NCI-H2171 (cell line): Measurements from ENCODE around the gene ACOX3.
"Not testable (repeated sequence)": the region's sequence is repeated elsewhere in the genome, so short reads cannot be mapped to it uniquely, and the experiment has no call there.

Experiments used
- DNase-seq: peaks from one replicate; lab custom pipeline; 2025; lab: John Stamatoyannopoulos, UW

ACOX3 gene

GRCh38 chr4:8386731-8387130, 53.8 kb downstream of the ACOX3 start:
- no peak for DNase-seq

GRCh38 chr4:8386131-8386530, 54.4 kb downstream of the ACOX3 start:
- not testable (repeated sequence) for DNase-seq

- DNase-seq: no peak
Observed at GRCh38 chr4:8385611-8386010, 54.9 kb downstream of the ACOX3 start.

GRCh38 chr4:8385106-8385505, 55.4 kb downstream of the ACOX3 start:
- DNase-seq: no peak

- DNase-seq: no peak
Observed at GRCh38 chr4:8384397-8385060, 56.0 kb downstream of the ACOX3 start.

- DNase-seq: no peak
Observed at GRCh38 chr4:8383451-8384160, 56.9 kb downstream of the ACOX3 start.

GRCh38 chr4:8383016-8383415, 57.5 kb downstream of the ACOX3 start:
- DNase-seq: peak; percentile 20

GRCh38 chr4:8381814-8382581, 58.5 kb downstream of the ACOX3 start:
- DNase-seq: no peak

GRCh38 chr4:8380511-8381415, 59.8 kb downstream of the ACOX3 start:
- no peak for DNase-seq

GRCh38 chr4:8379771-8380170, 60.8 kb downstream of the ACOX3 start:
- no peak for DNase-seq

GRCh38 chr4:8379281-8379680, 61.2 kb downstream of the ACOX3 start:
- no peak for DNase-seq

- DNase-seq: no peak
Observed at GRCh38 chr4:8378776-8379175, 61.7 kb downstream of the ACOX3 start.

- DNase-seq: no peak
Observed at GRCh38 chr4:8378101-8378724, 62.3 kb downstream of the ACOX3 start.

GRCh38 chr4:8377103-8378075, 63.1 kb downstream of the ACOX3 start:
- no peak for DNase-seq

- no peak for DNase-seq
Observed at GRCh38 chr4:8376361-8377102, 64.0 kb downstream of the ACOX3 start.

GRCh38 chr4:8374851-8375649, 65.5 kb downstream of the ACOX3 start:
- DNase-seq: no peak

- no peak for DNase-seq
Observed at GRCh38 chr4:8373973-8374545, 66.5 kb downstream of the ACOX3 start.

- no peak for DNase-seq
Observed at GRCh38 chr4:8373270-8373972, 67.1 kb downstream of the ACOX3 start.
